HL-60/S4 treated with phorbol 12-myristate 13-acetate at 8.2 ng/mL for 4 days and 3 days (cell line): ENCODE measurements around the gene CHMP3.

Source experiments
- in situ Hi-C: fragments of 300-500 bp; cut with MboI; formaldehyde crosslinking; loops from 2 replicates; pipeline ENCODE4 v1.15.0; 2022; ENCODE audit warnings: low sequenced_read_pairs

Gene CHMP3

GRCh38 chr2:86471637-86472036 is 91.6 kb downstream of the CHMP3 start:
- in situ Hi-C loops = no loop called here

GRCh38 chr2:86470890-86471289 is 92.4 kb downstream of the CHMP3 start:
- in situ Hi-C loops = no loop called here

- in situ Hi-C loops = no loop called here
Measured at GRCh38 chr2:86468162-86469033, 94.8 kb downstream of the CHMP3 start.

GRCh38 chr2:86466306-86466705 is 96.9 kb downstream of the CHMP3 start:
- in situ Hi-C loops = no loop called here

GRCh38 chr2:86464652-86465051 is 98.6 kb downstream of the CHMP3 start:
- in situ Hi-C loops = no loop called here

- in situ Hi-C loops = no loop called here
Measured at GRCh38 chr2:86461042-86461743, 102.0 kb downstream of the CHMP3 start.

GRCh38 chr2:86455181-86455580 is 108.1 kb downstream of the CHMP3 start:
- in situ Hi-C loops = no loop called here

GRCh38 chr2:86454238-86454637 is 109.0 kb downstream of the CHMP3 start:
- in situ Hi-C loops = no loop called here

- in situ Hi-C loops = no loop called here
Measured at GRCh38 chr2:86453836-86454235, 109.4 kb downstream of the CHMP3 start.
